Gastroesophageal sphincter (tissue), 4 donors: ENCODE data around the gene TENT4A. TPM values are rescaled to one million over a fixed set of nuclear protein-coding genes. Genes with fewer than 3 reads are reported as not detected.

Experiments
- ATAC-seq: fragments of 150-250 bp; one replicate; pipeline ENCODE4 v1.9.1; 2016; ENCODE audit warnings: mild to moderate bottlenecking, moderate library complexity
- H3K27ac ChIP-seq, 4 donors: fragments of 200-600 bp; sonication (generic) in 3 of 4; 1 replicate in 3 of 4; 2 replicates in 1 of 4; pipeline ENCODE4 v1.5.1; 2016 to 2019
- H3K27me3 ChIP-seq: fragments of 200-600 bp; sonication (generic); one replicate; pipeline ENCODE4 v1.5.1; 2019
- H3K36me3 ChIP-seq, 2 donors: fragments of 200-600 bp; sonication (generic); one replicate each; pipeline ENCODE4 v1.5.1; 2019; ENCODE audit warnings: control low read depth in 1 of 2
- H3K4me1 ChIP-seq, 3 donors: fragments of 200-600 bp; sonication (generic); 1 replicate in 2 of 3; 2 replicates in 1 of 3; pipeline ENCODE4 v1.5.1; 2016 to 2019; ENCODE audit warnings: control low read depth in 2 of 3
- H3K4me3 ChIP-seq, 2 donors: fragments of 200-600 bp; sonication (generic); one replicate each; pipeline ENCODE4 v1.5.1; 2019; ENCODE audit warnings: mild to moderate bottlenecking in 1 of 2, moderate library complexity in 1 of 2
- H3K9me3 ChIP-seq, 3 donors: fragments of 200-600 bp; sonication (generic); one replicate each; pipeline ENCODE4 v1.5.1; 2017 to 2019; ENCODE audit warnings: control low read depth in 2 of 3
- EP300 ChIP-seq: sonication (generic); formaldehyde crosslinking; IDR thresholded peaks from one replicate; pipeline ENCODE4 v1.6.1; 2017; ENCODE audit warnings: antibody characterized with exemption, mild to moderate bottlenecking
- POLR2A ChIP-seq, 2 donors: fragments of 450-650 bp; IDR thresholded peaks; one replicate each; pipeline ENCODE4 v1.6.1; 2017; ENCODE audit warnings: antibody characterized with exemption in 2 of 2, mild to moderate bottlenecking in 2 of 2, moderate library complexity in 1 of 2
- POLR2AphosphoS5 ChIP-seq: sonication (generic); formaldehyde crosslinking; IDR thresholded peaks from one replicate; pipeline ENCODE4 v1.6.1; 2017; ENCODE audit warnings: antibody characterized with exemption
- WGBS, 2 donors: methylation state at CpG; one replicate each; pipeline ENCODE4 v1.1.5; 2018; ENCODE audit warnings: low coverage in 1 of 2; 5-methylcytosine and 5-hydroxymethylcytosine counted together
- total RNA-seq, 4 donors: library from RNA; depleted of rRNA; stranded (reverse); fragments of >200 nt; gene quantifications; one replicate each; pipeline ENCODE4 v1.1.0, GENCODE V29; 2016
- TF ChIP-seq, protein P1 (sequence below), 4 experiments: fragments of 200-600 bp in 2 of 4; fragments of 450-650 bp in 2 of 4; sonication (generic) in 1 of 4; IDR thresholded peaks; one replicate each; pipeline ENCODE4 v1.5.1; 2017 to 2019; ENCODE audit warnings: antibody characterized with exemption in 4 of 4, mild to moderate bottlenecking in 2 of 4, moderate library complexity in 2 of 4

The TENT4A gene
- total RNA-seq, 4 donors from 2014 or later, result 15.8 to 21.3 (median 17.3) TPM

DNA sequence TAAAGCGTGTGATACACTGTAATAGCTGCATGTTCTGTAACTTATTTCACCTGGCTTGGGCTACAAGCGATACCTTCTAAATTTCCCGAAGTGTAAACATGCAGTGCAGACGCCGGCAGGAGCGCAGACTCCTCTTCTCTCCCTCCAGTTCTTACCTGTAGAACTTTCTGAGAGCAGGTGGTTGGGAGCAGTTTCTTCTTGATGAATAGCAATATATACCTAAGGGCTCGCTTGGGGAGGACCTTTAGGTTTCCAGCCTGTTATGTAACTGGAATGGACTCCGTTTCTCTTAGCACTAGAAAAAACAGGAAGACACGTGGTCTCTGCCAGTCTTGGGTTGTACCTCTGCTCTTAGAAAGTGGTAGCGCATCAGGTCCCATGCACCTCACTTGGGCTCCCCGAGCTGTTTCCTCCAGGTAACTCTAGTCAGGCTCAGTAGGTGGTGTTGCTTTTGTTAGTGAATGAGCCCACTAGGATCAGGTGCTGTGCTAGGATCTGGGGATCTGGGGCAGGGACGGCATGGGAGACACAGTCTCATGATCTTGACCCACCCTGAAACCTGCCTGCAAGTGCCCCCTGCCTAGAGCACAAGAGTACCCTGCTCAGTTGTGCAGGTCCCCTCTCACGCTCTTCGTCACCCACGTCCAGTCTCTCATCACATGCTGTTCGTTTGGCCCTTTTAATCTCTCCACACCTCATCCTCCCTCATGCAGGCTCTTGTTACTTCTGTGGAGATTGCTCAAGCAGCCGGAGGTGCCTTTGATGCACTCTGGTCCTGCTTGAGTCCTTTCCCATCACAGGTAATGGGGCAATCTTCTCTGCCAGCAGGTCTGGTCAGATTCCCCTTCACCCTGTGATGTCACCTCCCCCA lies 2.8 kb downstream of the TENT4A start:
- peaks cover 3 to 75% (median 58%) of the 10 kb centered on the region in 3 donors for H3K4me1 ChIP-seq
- no peaks in the 10 kb centered on the region for H3K36me3 ChIP-seq
- TF ChIP-seq EP300, result no peak
- no peak for TF ChIP-seq POLR2A (IDR thresholded peaks at IDR 0.05)
- TF ChIP-seq, protein P1, sequence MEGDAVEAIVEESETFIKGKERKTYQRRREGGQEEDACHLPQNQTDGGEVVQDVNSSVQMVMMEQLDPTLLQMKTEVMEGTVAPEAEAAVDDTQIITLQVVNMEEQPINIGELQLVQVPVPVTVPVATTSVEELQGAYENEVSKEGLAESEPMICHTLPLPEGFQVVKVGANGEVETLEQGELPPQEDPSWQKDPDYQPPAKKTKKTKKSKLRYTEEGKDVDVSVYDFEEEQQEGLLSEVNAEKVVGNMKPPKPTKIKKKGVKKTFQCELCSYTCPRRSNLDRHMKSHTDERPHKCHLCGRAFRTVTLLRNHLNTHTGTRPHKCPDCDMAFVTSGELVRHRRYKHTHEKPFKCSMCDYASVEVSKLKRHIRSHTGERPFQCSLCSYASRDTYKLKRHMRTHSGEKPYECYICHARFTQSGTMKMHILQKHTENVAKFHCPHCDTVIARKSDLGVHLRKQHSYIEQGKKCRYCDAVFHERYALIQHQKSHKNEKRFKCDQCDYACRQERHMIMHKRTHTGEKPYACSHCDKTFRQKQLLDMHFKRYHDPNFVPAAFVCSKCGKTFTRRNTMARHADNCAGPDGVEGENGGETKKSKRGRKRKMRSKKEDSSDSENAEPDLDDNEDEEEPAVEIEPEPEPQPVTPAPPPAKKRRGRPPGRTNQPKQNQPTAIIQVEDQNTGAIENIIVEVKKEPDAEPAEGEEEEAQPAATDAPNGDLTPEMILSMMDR (IDR thresholded peaks at IDR 0.05), result no peak
- TF ChIP-seq POLR2AphosphoS5, result no peak
- H3K9me3 ChIP-seq, result no peaks in the 10 kb centered on the region
- peak overlapping the region; percentile 17 to 89 for H3K4me3 ChIP-seq
- H3K27ac ChIP-seq, result peak overlapping the region in 1 of 4 donors; percentile 19
- ATAC-seq, result no peak
- no peaks in the 10 kb centered on the region for H3K27me3 ChIP-seq
- 38 to 44% methylated on average over 10 to 12 of the region's 17 CpGs for WGBS, 2 donors

DNA sequence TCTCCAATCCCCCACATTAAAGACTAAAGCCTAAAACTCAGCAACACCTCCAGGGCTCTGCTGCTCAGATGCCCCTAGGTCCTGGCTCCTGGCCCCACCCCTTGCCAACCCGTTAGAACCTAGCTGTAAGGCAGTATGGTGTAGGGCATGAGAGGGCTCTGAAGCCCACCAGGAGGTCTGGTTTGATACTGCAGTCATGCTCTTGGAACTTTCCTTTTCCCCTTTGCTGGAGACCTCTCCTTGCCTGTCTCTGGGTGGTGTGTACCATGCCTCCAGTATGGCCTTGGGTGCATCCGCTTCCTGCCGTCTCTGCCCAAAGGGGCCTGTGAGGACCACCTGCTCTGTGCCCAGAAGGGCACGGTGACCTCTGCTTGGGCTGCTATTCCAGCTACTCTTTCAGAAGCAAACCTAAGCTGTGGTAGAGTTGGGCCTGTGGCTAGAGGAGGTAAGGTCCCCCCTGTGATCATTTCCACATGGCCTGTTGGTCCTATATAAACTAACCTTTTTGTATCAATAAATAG lies 3.5 kb downstream of the TENT4A start:
- WGBS, 2 donors, result no CpG with 5 or more reads among the region's 4 CpGs
- no peak for TF ChIP-seq POLR2A (IDR thresholded peaks at IDR 0.05)
- TF ChIP-seq, protein P1 (IDR thresholded peaks at IDR 0.05), result no peak
- TF ChIP-seq POLR2AphosphoS5, result no peak
- TF ChIP-seq EP300, result no peak
- no peak for ATAC-seq
- H3K27me3 ChIP-seq, result no peaks in the 10 kb centered on the region
- no peaks in the 10 kb centered on the region for H3K9me3 ChIP-seq
- H3K4me1 ChIP-seq, result peaks cover 3 to 79% (median 62%) of the 10 kb centered on the region in 3 donors
- no peaks in the 10 kb centered on the region for H3K36me3 ChIP-seq
- H3K4me3 ChIP-seq, result peak overlapping the region in 1 of 2 donors; percentile 89
- peak overlapping the region in 1 of 4 donors; percentile 19 for H3K27ac ChIP-seq

GRCh38 chr5:6717247-6717646 lies 4.0 kb downstream of the TENT4A start:
- ATAC-seq, result no peak
- no peaks in the 10 kb centered on the region for H3K36me3 ChIP-seq
- no peak for TF ChIP-seq EP300
- TF ChIP-seq, protein P1 (IDR thresholded peaks at IDR 0.05), result no peak
- no peak for TF ChIP-seq POLR2A (IDR thresholded peaks at IDR 0.05)
- TF ChIP-seq POLR2AphosphoS5, result no peak
- H3K27me3 ChIP-seq, result no peaks in the 10 kb centered on the region
- no peak overlapping the region for H3K4me3 ChIP-seq
- peaks cover 3 to 79% (median 58%) of the 10 kb centered on the region in 3 donors for H3K4me1 ChIP-seq
- no peak overlapping the region for H3K27ac ChIP-seq
- H3K9me3 ChIP-seq, result no peaks in the 10 kb centered on the region

DNA sequence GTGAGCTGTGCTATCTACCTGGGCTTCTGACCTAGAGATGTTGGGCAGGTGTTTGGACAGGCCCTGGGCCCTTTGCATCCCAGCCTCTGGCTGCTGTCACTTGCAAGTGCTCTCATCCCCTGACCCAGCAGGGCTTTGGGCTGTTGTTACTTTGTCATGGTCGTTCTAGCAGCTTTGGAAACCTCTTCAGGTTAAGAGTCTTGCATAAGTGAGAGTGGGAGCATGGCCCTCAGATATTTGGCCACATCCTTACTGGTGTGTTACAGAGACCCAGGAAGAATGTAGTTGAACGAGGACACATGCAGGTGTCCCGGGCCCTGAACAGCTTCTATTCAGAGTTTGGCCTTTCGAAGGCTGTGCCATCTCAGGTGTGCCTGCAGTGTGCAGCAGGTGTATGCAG lies 4.5 kb downstream of the TENT4A start:
- Histone ChIP-seq H3K9me3 (no peaks in the 10 kb centered on the region), H3K27ac (no peak overlapping the region), H3K27me3 (no peaks in the 10 kb centered on the region), H3K4me3 (no peak overlapping the region), H3K36me3 (no peaks in the 10 kb centered on the region), H3K4me1 (peaks cover 3 to 82% (median 61%) of the 10 kb centered on the region in 3 donors)
- TF ChIP-seq POLR2AphosphoS5, result no peak
- TF ChIP-seq EP300, result no peak
- TF ChIP-seq, protein P1 (IDR thresholded peaks at IDR 0.05), result no peak
- TF ChIP-seq POLR2A (IDR thresholded peaks at IDR 0.05), result no peak
- no peak for ATAC-seq
- 75 to 87% methylated on average over 3 of the region's 4 CpGs for WGBS, 2 donors
